ENCODE measurements around the gene ZNF367.

GRCh38 chr9:96363175-96363967 lies 54.8 kb downstream of the ZNF367 start:
- no peak for TF ChIP-seq CTCF (IDR thresholded peaks at IDR 0.05)
- no peak for TF ChIP-seq POLR2A (IDR thresholded peaks at IDR 0.05; ENCODE audit: low read depth)
